COLO829 (cell line): ENCODE measurements around the gene MYO6.

Experiments
- DNase-seq: peaks from one replicate; pipeline ENCODE4 v3.0.0; 2012; ENCODE audit warnings: low spot score

Gene MYO6

DNA sequence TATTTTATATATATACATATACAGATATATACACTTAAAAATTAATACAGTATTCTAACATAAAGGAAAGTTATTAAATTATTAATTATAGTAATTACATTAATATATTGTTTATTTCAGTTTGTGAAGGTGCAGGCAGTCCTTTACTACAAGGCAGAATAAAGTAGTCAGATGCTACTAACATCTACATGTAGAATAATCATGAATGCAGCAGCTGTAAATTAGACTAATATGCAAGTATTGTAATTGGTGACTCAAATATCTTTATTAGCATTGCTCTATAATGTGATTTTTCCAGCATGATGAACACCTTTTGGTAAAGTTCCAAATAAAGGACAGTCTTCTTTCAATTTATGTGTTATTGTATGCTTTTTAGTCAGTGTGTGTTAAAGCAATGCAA, 17.3 kb downstream of the MYO6 start:
- DNase-seq = no peak

DNA sequence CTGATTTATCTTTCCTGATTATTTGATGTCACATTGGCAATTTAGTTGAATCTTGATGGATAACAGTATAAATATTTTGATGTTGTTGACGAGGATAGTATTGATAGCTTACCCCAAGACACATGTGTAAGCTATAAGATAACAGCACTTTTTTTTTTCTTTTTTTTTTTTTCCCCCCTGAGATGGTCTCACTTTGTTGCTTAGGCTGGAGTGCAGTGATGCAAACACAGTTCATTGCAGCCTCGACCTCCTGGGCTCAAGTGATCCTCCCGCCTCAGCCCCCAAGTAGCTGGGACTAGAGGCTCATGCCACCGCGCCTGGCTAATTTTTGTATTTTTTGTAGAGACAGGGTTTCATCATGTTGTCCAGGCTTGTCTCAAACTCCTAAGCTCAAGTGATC, 21.8 kb downstream of the MYO6 start:
- DNase-seq = no peak

DNA sequence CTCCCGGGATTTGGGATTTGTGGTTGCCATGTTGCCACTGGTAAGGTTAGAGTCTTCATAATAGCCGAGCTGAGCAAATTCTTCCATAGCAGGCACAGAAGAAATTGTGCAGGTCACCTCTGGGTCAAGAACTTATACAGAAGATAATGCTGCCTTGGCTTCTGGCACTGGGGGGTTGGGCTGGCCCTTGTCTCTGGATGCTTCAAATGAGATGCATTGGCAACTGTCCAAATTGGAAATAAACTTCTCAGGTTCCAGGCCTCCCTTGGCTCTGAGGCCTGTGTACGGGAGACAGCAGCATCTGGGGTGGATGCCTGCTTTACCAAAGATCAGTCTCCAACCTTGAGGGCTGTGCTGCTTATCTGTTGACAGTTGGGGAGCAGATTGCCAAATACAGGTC, 26.2 kb downstream of the MYO6 start:
- no peak for DNase-seq

DNA sequence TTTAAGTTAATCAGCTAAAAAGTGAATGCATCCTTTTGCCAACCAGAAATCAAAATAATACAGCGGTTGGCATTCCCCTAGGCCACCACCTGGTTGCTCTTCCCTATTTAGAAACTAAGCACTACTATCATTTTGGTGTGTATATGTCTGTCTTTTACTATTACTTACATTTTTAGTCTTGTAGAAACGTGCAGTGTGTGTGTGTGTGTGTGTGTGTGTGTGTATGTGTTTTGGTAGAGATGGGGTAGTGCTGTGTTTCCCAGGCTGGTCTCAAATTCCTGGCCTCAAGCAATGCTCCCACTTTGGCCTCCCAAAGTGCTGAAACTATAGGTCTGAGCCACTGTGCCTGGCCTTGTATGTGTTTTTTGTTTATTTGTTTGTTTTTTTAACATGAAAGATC, 27.4 kb downstream of the MYO6 start:
- no peak for DNase-seq

DNA sequence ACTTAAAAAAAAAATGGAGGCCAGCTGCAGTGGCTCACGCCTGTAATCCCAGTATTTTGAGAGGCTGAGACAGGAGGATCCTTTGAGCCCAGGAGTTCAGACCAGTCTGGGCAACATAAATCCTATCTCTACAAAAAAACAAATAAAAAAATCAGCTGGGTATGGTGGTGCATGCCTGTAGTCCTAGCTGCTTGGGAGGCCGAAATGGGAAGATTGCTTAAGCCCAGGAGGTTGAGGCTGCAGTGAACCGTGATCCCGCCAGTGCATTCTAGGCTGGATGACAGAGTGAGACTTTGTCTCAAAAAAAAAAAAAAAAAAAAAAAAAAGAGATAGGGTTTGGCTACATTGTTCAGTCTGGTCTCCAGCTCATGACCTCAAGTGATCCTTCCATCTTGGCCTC, 29.7 kb downstream of the MYO6 start:
- DNase-seq = no peak

DNA sequence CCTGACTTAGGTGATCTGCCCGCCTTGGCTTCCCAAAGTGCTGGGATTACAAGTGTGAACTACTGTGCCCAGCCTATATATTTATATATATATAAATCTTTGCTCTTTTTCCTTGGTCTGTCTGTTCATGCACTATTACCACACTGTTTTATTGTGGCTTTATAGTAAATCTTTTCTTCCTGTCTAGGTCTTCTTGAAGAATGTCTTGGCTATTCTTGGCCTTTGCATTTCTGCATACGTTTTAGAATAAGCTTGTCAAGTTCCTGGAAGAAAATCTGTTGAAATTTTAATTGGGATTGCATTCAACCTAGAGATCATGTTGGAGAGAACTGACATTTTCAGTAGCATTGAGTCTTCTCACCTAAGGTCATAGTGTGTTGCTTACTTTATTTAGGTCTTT, 37.1 kb downstream of the MYO6 start:
- DNase-seq = no peak

DNA sequence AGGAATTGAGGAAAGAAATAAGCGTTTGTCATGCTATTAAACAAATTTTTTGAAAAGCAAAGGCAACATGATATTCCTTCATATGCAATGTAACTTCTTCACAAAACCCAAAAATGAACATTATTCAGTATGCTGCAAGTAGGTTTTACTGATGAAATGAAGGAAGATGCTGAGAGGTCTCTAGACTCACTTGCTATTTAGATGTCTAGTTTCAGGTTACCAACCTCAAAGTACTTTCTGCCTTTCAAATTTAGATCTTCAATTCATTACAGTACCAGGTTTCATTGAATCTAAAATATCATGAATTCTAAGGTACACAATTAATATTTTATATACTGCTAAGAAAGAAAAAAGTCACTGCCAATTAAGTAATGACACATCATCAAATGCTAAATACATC, 39.9 kb downstream of the MYO6 start:
- no peak for DNase-seq

DNA sequence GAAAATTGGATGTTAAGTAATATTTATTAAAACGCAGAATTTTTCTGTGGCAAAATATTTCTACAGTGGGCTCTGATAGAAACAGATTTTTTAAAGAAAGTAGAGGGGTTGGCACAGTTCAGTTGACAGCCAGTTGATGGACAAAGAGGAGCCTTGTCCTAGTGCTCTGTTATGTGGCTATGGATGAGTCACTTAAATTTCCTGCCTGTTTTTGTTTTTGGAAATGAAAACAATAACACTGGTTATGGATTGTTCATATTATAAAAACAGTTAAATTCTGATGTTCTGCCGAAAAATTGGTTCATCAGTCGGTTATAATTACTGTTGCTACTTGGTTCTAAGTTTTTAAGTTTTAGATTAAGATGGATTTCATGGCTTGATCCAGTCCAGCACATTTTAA, 42.8 kb downstream of the MYO6 start:
- DNase-seq = peak; percentile 58

DNA sequence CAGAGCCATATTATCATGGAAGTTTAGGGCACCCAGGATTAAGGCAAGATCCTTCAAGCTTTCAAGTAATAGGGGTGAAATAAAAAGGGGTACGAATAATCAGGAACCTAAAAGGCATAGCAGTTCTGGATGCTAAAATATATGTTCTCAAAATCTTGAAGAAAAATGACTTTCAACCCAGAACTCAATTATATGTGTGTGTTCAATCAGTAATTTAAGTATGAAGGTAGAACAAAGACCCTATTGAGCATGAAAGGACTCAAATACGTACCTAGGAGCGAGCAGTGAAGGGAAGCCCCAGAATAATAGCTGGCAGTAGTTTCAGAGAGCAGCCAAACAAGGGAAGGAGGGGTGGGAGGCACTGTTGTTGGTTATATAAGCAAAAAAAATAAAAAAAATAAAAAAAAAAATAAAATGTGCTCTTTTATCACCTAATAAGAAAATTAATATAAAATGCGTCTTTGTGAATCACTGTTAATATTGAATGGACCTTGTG, 45.4 kb downstream of the MYO6 start:
- peak; percentile 24 for DNase-seq

DNA sequence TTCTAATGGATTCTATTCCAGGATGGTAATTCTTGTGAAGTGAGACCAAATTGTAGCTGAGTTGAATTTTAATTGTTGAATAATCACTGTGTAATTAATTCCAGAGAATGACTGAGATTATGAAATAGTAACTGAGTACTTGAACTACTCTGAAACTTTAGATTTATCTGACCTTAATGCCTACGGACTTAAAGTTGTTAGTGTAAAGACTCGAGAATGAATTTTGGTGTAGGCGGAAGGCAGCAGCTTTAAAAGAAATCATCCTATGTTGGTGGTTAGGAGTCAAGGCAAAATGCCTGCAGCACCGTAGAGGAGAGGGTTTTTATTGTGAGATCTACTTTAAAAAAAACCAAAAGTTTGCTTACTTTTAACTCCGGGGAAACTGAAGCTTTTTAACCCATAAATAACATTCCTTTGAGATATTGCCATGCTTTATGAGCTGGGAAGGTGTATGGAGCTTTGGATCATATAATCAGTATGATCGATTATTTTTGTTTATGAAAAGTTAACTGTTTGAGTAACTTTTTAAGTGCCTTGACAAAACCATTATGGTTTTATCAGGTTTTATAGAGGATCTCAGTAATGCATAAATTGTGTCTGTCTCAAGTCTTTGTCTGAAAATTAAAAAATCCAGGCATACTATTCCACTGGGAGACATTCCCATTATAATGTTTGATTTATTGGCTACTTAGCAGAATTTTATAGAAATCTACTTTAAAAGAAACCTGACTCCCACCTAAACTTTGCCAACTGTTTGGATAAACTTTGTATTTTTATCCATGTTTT, 46.1 kb downstream of the MYO6 start:
- DNase-seq = peak; percentile 14

DNA sequence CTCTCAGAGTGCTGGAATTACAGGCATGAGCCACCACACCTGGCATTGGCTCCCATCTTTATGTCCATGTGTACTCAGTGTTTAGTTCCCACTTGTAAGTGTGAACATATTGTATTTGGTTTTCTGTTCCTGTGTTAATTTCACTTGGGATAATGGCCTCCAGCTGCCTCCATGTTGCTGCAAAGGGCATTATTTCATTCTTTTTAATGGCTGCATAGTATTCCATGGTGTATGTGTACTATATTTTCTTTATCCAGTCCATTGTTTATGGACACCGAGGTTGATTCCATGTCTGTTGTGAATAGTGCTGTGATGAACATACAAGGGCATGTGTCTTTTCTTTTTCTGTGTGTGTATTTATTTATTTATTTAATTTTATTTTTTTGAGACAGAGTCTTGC, 47.7 kb downstream of the MYO6 start:
- DNase-seq = no peak

DNA sequence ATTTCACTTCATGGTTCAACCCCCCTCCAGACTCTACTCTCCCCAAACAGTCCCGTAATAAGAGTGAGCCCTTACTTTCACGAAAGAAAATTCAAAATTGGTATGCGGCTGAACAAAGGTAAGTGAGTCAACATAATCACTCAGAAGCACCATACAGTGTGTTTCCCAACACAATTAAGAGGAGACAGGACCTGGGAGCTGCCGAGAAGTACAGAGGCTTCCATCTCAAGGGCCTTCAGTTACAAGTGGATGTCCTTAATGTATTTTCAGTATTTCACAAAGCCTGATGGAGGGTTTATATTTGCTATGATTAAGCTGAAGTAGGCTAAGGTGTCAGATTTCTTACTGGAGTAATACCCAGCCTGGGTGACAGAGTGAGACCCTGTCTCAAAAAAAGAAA, 51.1 kb downstream of the MYO6 start:
- DNase-seq = no peak

DNA sequence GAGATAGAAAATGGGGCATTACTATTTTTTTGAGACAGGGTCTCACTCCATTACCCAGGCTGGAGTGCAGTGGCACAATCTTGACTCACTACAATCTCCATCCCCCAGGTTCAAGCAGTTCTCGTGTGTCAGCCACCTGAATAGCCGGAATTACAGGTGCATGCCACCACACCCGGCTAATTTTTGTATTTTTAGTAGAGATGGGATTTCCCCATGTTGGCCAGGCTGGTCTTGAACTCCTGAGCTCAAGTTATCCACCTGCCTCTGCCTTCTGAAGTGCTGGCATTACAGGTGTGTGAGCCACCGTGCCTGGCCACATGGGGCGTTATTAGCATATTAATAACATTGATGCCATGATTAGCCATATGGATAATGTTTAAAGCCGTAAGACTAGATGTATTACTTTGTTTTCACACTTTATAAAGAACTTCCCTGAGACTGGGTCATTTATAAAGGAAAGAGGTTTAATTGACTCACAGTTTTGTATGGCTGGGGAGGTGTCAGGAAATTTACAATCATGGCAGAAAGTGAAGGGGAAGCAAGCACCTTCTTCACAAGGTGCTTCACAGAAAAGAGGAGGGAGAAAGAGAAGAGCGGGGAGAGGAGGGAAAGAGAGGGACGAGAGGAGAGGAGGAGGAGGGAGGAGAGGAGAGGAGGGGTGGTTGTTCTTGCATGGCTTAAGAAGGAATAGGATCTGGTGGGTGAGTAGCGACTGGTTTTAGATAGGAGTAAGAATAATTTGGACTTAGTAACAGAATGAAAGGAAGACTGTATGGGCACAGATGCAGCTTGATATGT, 51.9 kb downstream of the MYO6 start:
- DNase-seq = no peak

DNA sequence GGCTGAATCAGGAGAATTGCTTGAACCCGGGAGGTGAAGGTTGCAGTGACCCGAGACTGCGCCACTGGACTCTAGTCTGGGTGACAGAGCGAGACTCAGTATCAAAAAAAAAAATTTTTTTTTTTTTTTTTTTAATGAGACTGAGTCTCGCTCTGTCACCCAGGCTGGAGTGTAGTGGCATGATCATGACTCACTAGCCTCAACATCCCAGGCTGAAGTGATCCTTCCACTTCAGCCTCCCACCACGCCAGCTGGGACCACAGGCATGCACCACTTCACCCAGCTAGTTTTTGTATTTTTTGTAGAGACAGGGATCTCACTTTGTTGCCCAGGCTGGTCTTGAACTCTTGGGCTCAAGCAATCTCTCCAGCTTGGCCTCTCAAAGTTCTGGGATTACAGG, 53.3 kb downstream of the MYO6 start:
- DNase-seq = no peak

DNA sequence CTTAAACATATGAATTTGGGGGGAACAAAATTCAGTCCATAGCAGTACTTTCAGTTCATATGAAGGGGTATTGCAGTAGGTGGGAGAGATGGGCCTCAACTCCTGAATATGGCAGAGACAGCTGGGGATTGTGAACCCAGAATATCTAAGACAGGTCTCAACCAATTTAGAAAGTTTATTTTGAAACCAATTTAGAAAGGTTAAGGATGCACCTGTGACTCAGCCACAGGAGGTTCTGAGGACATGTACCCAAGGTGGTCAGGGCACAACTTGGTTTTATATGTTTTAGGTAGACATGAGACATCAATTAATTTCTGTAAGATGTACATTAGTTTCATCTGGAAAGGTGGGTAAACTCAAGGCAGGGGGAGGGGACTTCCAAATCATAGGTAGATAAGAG, 59.5 kb downstream of the MYO6 start:
- no peak for DNase-seq

DNA sequence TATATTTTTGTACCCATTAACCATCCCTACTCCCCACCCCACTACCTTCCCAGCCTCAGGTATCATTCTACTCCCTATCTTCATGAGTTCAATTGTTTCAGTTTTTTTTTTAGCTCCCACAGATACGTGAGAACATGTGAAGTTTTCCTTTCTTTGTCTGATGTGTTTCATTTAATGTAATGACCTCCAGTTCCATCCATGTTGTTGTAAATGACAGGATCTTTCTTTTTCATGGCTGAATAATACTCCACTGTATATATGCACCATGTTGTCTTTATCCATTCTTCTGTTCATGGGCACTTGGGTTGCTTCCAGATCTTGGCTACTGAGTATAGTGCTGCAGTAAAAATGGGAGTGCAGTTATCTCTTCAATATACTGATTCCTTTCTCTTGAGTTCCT, 63.5 kb downstream of the MYO6 start:
- DNase-seq = no peak

DNA sequence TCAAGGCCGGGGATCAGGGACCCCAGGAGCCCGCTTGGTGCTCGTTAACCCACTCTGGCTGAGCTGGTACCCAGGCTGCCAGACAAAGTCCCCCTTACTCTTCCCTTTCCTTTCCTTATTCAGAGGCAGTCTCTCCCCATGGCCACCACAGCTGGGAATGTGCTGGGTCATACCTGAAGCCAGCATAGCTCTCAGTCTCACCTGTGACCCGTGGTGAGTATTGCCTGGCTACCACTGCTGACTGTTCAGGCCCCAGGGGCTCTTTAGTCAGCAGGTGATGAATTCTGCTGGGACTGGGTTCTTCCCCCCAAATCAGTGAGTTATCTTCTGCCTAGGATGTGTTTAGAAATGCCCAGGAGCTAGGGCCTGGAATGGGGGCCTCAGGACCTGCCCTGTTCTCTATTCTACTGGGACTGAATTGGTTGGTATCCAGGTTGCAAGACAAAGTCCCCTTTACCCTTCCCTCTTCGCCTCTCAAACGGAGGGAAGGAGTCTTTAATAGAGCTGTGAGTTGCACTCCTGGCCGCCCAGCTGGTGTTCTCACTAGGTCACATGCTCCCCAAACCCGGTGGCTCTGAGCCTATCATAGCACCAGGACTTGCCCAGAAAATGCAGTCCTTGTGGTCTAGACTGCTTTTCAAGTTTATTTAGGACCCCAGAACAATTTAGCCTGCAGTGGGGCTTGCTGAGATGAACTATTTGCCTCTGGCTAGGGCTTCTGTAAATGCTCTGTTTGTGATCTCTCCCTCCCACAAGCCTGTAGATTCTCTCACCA, 64.6 kb downstream of the MYO6 start:
- no peak for DNase-seq

DNA sequence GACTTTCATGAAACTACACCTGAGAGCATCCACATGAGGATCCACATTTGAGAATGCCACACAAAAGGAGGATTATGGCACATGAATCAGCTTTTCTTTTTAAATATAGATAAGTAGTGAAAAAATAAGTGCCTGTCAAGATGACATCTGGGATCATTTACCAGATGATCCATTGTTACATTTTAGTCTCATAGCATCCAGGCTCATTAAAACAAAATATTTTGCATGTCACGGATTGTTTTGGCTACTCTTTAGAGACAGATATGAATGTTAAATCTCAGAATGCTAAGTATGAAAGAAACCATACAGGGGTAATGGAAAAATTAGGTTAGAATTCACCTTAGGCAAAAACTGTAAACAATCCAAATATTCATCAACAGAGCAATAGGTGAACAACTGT, 66.7 kb downstream of the MYO6 start:
- no peak for DNase-seq

DNA sequence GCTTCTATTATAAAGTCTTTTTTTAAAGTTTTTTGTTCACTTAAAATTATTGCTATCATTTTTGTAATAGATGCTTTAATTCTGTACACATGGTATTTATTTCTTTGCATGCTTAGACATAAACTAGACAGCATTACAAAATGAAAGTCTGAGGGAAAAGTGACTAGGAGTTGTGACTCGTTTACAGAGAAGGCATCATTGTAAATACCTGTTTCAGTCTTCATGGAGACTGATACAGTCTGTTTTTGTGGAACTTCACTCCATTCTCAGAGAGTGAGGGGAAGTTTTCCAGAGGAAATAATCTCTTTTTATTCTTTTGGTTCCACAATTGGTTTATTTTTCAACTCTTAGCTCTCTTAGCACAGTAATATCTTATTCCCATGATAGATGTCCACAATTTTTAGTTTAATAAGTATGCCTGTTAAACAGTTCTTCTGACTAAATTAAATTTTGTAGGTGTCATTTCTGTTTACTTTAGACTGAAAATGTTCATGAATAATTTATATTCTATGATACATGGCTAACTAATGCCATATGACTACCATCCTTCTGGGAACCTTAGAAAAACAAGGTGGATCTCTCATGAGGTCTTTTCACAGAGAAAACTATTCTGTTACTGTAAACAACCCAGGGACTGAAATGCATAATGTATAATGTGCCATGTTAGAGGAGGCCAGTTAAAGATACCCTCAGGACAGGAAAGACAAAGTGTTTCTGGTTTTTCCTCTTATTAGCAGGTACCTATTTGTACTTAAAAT, 69.2 kb downstream of the MYO6 start:
- peak; percentile 6 for DNase-seq

DNA sequence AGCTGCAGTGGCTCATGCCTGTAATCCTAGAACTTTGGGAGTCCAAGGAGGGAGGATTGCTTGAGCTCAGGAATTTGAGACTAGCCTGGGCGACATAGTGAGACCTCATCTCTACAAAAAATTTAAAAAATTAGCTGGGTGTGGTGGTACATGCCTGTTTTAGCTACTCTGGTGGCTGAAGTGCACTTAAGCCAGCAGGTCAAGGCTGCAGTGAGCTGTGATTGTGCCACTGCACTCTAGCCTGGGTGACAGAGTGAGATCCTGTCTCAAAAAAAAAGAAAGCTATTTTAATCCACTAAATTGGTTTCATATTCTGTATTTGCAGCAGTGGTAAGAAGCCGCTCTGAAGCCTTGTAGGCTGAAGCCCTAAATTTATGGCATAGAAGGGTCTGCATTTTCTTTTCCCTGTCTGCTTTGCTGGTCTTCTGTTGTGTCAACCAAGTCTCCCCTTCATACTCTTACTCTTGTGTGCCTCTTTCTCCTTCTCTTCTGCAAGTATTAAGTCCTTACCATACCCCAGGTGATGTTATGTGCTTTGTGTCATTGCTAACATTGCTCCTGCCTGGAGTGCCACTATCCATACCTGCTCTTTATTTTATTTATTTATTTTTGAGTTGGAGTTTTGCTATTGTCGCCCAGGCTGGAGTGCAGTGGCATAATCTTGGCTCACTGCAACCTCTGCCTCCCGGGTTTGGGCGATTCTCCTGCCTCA, 70.9 kb downstream of the MYO6 start:
- DNase-seq = no peak

DNA sequence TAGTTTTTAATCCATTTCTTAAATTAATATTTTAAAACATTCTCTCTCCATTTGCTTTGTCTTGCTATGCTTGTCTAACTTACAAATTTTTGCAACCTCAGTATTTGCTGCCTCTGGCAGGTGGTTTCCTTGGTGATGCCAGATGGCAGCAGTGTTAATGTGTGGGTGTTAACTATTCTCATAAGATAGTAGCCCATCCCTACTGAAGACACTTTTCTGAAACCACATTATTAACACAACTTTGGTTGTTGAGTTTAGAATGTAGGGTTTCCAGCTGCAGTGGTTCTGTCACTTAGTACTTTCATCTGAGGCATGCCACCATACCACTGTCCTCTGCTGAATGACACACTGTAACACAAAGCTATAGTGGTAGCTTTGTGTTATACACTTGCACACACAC, 75.1 kb downstream of the MYO6 start:
- no peak for DNase-seq
